KOPT-K1 (cell line): ENCODE data around the gene BTBD10.

ENCODE experiments used
- H3K27ac ChIP-seq: fragments of 200-600 bp; sonication (generic); 2 replicates; pipeline ENCODE4 v1.5.1; 2016; ENCODE audit warnings: antibody characterized with exemption, mild to moderate bottlenecking, low read depth, low read length; ENCODE audit not compliant: poor library complexity, severe bottlenecking
- H3K36me3 ChIP-seq: fragments of 200-600 bp; sonication (generic); 2 replicates; pipeline ENCODE4 v1.5.1; 2017; ENCODE audit warnings: antibody characterized with exemption, mild to moderate bottlenecking, low read length, moderate library complexity; ENCODE audit not compliant: insufficient read depth
- H3K9me3 ChIP-seq: fragments of 200-600 bp; sonication (generic); 2 replicates; pipeline ENCODE4 v1.5.1; 2017; ENCODE audit warnings: antibody characterized with exemption, low read length, mild to moderate bottlenecking; ENCODE audit not compliant: insufficient read depth, poor library complexity, severe bottlenecking

BTBD10 gene

DNA sequence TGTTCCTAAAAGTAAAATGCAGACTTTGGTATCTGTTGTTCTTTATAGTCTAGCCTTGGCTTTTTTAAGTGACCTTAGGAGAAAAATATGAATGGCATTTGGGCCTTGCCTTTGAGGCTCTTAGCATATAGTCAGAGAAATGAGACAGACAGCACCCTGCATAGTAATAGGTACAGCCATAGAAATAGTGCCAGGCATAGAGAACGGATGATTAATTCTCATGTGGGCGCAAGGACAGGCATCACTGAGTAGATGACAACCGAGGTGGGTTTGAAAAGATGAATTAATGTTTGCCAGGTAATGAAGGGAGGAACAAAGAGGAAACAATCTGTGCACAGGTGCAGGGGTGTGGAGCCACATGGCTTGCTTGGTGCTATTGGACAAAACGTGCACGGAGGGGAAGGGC, 95.0 kb downstream of the BTBD10 start:
- Histone ChIP-seq H3K9me3 (no peaks in the 10 kb centered on the region), H3K36me3 (peaks cover 96% of the 10 kb centered on the region), H3K27ac (no peak overlapping the region)

- no peak overlapping the region for H3K27ac ChIP-seq
- H3K9me3 ChIP-seq = no peaks in the 10 kb centered on the region
- peaks cover 94% of the 10 kb centered on the region for H3K36me3 ChIP-seq
Measured at GRCh38 chr11:13367115-13367514, 95.9 kb downstream of the BTBD10 start.

DNA sequence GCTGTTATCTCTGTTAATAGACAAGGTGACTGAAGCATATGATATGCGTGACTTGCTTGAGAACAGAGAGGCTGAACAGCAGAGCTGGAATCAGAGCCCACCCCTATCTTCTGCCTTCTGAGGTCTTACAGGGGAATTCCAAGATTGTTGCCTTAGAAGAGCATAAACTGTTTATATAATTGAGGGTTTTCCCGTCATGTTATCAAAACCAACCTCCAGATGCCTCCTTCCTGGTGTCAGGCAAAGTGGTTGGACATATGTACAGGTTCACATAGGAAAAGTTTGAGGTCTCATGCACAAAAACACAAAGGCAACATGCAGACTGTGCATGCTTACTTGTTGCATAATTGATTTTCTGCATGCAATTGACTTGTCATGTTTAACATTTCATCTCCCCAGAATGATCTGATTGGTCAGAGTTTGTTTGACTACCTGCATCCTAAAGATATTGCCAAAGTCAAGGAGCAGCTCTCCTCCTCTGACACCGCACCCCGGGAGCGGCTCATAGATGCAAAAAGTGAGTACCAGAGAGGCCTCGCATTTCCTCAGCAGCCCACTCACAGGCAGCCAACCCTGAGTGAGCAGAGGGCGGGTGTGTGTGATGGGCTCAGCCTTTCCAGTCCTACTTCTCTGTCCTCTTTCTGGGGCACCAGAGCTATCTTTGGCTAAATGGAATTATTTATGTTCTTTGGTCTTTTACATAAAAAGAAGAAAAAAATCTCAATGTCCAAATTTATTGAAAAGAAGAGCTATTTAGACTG, 96.6 kb downstream of the BTBD10 start:
- H3K36me3 ChIP-seq = peaks cover 94% of the 10 kb centered on the region
- no peaks in the 10 kb centered on the region for H3K9me3 ChIP-seq
- H3K27ac ChIP-seq = no peak overlapping the region

DNA sequence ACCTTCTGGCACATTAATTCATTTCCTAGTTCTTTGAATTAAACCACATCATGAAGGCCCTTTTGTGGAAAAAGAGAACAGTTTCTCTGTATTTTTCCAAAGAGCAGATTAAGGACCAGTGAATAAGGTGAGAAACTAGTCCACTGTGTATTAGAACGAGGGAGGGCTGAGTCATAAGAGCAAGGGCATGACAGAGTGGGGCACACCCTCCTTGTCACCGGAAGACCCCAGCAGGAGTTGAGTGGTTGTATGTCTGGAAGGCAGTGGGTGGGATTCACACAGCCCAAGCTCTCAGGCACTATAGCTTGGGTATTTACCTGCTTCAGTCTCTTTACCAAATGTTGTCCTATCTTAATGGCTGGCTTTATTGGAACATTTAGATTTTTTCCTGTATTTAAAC, 98.6 kb downstream of the BTBD10 start:
- Histone ChIP-seq H3K36me3 (peaks cover 93% of the 10 kb centered on the region), H3K9me3 (no peaks in the 10 kb centered on the region), H3K27ac (no peak overlapping the region)

DNA sequence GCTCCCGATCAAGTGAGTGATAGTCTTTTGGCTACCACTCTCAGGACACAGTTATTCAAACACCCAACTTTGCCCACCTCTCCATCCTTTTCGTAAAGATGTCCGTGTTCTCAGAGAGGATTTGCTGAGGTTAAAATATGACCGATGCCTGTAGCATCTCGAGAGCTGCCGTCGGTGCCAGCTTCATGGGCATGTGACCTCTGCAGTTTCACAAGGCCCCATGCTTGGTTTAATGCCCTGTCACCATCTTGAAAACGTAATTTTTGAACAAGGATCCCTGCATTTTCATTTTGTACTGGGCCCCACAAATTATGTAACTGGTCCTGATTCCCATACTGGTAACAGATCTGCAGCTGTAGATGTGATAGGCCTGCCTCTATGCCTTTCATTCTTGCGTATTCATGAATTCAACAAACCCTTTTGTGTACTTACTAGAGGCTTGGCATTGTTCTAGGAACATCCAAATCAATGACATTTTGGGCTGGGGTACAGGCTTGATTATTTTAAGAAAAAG, 100.4 kb downstream of the BTBD10 start:
- H3K9me3 ChIP-seq = no peaks in the 10 kb centered on the region
- H3K27ac ChIP-seq = no peak overlapping the region
- H3K36me3 ChIP-seq = peaks cover 92% of the 10 kb centered on the region

- Histone ChIP-seq H3K9me3 (no peaks in the 10 kb centered on the region), H3K27ac (no peak overlapping the region)
Measured at GRCh38 chr11:13358596-13359270, 104.3 kb downstream of the BTBD10 start.

GRCh38 chr11:13357232-13357631, 105.8 kb downstream of the BTBD10 start:
- peaks cover 70% of the 10 kb centered on the region for H3K36me3 ChIP-seq
- no peaks in the 10 kb centered on the region for H3K9me3 ChIP-seq
- no peak overlapping the region for H3K27ac ChIP-seq

More at GRCh38 chr11:13358596-13359270, 104.3 kb downstream of the BTBD10 start:
- peaks cover 81% of the 10 kb centered on the region for H3K36me3 ChIP-seq

GRCh38 chr11:13355191-13355590, 107.8 kb downstream of the BTBD10 start:
- H3K9me3 ChIP-seq = no peaks in the 10 kb centered on the region
- peaks cover 53% of the 10 kb centered on the region for H3K36me3 ChIP-seq
- no peak overlapping the region for H3K27ac ChIP-seq

GRCh38 chr11:13354335-13354734, 108.7 kb downstream of the BTBD10 start:
- H3K9me3 ChIP-seq = no peaks in the 10 kb centered on the region
- H3K36me3 ChIP-seq = peaks cover 51% of the 10 kb centered on the region
- H3K27ac ChIP-seq = no peak overlapping the region

DNA sequence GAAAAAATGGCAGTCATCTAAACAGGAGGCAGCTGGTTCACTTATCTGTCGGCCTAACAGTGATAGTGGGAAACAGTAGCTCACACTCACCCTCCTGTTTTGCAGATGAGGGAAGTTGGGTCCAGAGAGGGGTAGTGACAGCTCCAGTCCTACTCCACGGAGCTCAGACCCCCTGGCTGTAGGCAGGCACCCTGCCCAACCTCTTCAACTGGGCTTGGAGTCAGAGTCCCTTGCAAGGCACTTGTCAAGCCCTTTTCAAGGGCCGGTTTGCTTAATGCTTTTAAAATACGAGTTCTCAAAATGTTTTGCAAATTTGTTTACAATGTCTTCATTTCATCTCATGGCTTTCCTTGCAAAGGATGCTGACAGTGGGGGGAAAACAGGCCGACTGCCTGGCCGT, 110.3 kb downstream of the BTBD10 start:
- peaks cover 36% of the 10 kb centered on the region for H3K36me3 ChIP-seq
- H3K27ac ChIP-seq = no peak overlapping the region
- no peaks in the 10 kb centered on the region for H3K9me3 ChIP-seq

- H3K27ac ChIP-seq = no peak overlapping the region
- no peaks in the 10 kb centered on the region for H3K9me3 ChIP-seq
- H3K36me3 ChIP-seq = peaks cover 9% of the 10 kb centered on the region; the same call in 1 of the 2 replicates
Measured at GRCh38 chr11:13349581-13349980, 113.4 kb downstream of the BTBD10 start.

- Histone ChIP-seq H3K27ac (no peak overlapping the region), H3K36me3 (peaks cover 9% of the 10 kb centered on the region; the same call in 1 of the 2 replicates), H3K9me3 (no peaks in the 10 kb centered on the region)
Measured at GRCh38 chr11:13349046-13349445, 114.0 kb downstream of the BTBD10 start.

DNA sequence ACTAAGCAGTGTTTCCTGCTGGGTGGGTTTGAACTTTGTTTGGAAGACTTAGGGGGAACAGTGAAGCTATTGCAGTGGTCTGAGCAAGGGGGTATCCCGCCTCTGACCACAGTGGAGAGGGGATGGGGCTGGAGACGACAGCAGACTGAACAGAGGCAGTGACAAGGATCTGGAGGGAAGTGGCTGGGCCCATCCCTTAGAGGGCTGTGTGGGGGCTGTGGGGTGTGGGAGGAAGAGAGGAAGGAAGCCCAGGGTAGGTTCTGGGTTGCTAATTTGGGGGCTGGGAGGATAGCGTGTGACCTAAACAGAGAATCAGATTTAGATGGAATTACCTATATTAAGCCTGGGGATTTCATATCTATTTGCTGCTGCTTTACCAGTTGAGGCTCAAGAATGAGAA, 114.7 kb downstream of the BTBD10 start:
- Histone ChIP-seq H3K27ac (no peak overlapping the region), H3K36me3 (peaks cover 9% of the 10 kb centered on the region; the same call in 1 of the 2 replicates), H3K9me3 (no peaks in the 10 kb centered on the region)

DNA sequence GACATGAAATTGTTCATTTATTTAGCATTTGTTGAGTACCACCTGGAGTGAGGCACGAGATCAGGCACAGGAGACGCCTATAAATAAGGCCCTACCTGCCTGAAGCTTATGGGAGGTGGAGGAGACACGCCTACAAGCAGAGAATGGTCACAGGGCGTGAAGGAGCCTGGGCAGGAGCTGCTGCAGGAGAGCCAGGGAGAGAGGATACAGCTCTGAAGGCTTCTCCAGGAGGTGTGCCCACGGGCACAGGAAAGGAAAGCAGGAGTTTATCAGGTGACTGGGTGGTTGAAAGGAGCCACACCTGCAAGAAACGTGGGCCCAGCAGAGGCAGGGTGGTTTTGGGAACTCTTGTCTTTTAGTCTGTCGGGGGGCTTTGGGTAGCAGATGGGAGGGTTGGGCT, 115.1 kb downstream of the BTBD10 start:
- H3K27ac ChIP-seq = no peak overlapping the region
- H3K36me3 ChIP-seq = peaks cover 9% of the 10 kb centered on the region; the same call in 1 of the 2 replicates
- no peaks in the 10 kb centered on the region for H3K9me3 ChIP-seq

GRCh38 chr11:13346470-13346869, 116.6 kb downstream of the BTBD10 start:
- H3K36me3 ChIP-seq = peaks cover 9% of the 10 kb centered on the region; the same call in 1 of the 2 replicates
- H3K9me3 ChIP-seq = no peaks in the 10 kb centered on the region
- H3K27ac ChIP-seq = no peak overlapping the region
